Fibroblast of lung (primary cell): Measurements from ENCODE around the gene ZNF454. TPM values are rescaled to one million over a fixed set of nuclear protein-coding genes. Genes with fewer than 3 reads are reported as not detected.

ENCODE experiments used
- DNase-seq, 2 donors: peaks; one replicate each; pipeline versions ENCODE4 v3.0.0 to v3.0.0-alpha.2; 2010; ENCODE audit warnings: low read depth in 2 of 2
- H2AFZ ChIP-seq: 2 replicates; pipeline ENCODE4 v1.5.1; 2012; ENCODE audit warnings: low read length, control low read depth, inconsistent platforms
- H3K27ac ChIP-seq: 2 replicates; pipeline ENCODE4 v1.5.1; 2011; ENCODE audit warnings: low read length, control low read depth; ENCODE audit not compliant: insufficient read depth
- H3K27me3 ChIP-seq: 2 replicates; pipeline ENCODE4 v1.5.1; 2011; ENCODE audit warnings: mild to moderate bottlenecking, low read length; ENCODE audit not compliant: control insufficient read depth, insufficient read depth
- H3K36me3 ChIP-seq: 2 replicates; pipeline ENCODE4 v1.5.1; 2011; ENCODE audit warnings: low read length; ENCODE audit not compliant: control insufficient read depth, insufficient read depth
- H3K4me1 ChIP-seq: 2 replicates; pipeline ENCODE4 v1.5.1; 2011; ENCODE audit warnings: low read length; ENCODE audit not compliant: control insufficient read depth, insufficient read depth; ENCODE audit errors: extremely low read depth
- H3K4me2 ChIP-seq: 2 replicates; pipeline ENCODE4 v1.5.1; 2011; ENCODE audit warnings: low read length, control low read depth; ENCODE audit not compliant: insufficient read depth; ENCODE audit errors: extremely low read depth
- H3K4me3 ChIP-seq, 4 experiments: fragments of 200-600 bp in 1 of 4; sonication (generic) in 1 of 4; replicated peaks in 1 of 4; 2 replicates each; pipeline ENCODE4 v1.5.1; 2011 to 2016; ENCODE audit warnings: low read length in 4 of 4, low read depth in 3 of 4, mild to moderate bottlenecking in 3 of 4, control low read depth in 2 of 4, inconsistent platforms in 1 of 4, mixed read lengths in 1 of 4; ENCODE audit not compliant: insufficient read depth in 1 of 4; ENCODE audit errors: control extremely low read depth in 1 of 4
- H3K79me2 ChIP-seq: 2 replicates; pipeline ENCODE4 v1.5.1; 2012; ENCODE audit warnings: mild to moderate bottlenecking, low read length, inconsistent platforms; ENCODE audit not compliant: control insufficient read depth, insufficient read depth
- H3K9ac ChIP-seq: 2 replicates; pipeline ENCODE4 v1.5.1; 2011; ENCODE audit warnings: mild to moderate bottlenecking, low read length, control low read depth; ENCODE audit not compliant: insufficient read depth
- H3K9me3 ChIP-seq: 2 replicates; pipeline ENCODE4 v1.5.1; 2012; ENCODE audit warnings: low read depth, low read length; ENCODE audit not compliant: control insufficient read depth, insufficient read depth
- H4K20me1 ChIP-seq: 2 replicates; pipeline ENCODE4 v1.5.1; 2011; ENCODE audit warnings: low read length; ENCODE audit not compliant: control insufficient read depth, insufficient read depth; ENCODE audit errors: extremely low read depth
- CTCF ChIP-seq, 2 donors: IDR thresholded peaks in 1 of 2; conservative IDR thresholded peaks in 1 of 2; 1 replicate in 1 of 2; 2 replicates in 1 of 2; pipeline ENCODE4 v1.5.1; 2011 to 2012; ENCODE audit warnings: low read length in 2 of 2, control low read depth in 1 of 2, inconsistent platforms in 1 of 2, low read depth in 1 of 2, mild to moderate bottlenecking in 1 of 2
- EZH2 ChIP-seq: IDR thresholded peaks from 2 replicates; pipeline ENCODE4 v1.5.1; 2012; ENCODE audit warnings: low read length, control low read depth, mild to moderate bottlenecking; ENCODE audit errors: missing control alignments
- polyA plus RNA-seq, 2 donors: library from polyadenylated mRNA; depleted of rRNA in 1 of 2; stranded (reverse) in 1 of 2; unstranded in 1 of 2; fragments of >200 nt; gene quantifications; 2 replicates each; pipeline ENCODE4 v1.2.1, GENCODE V29; 2011 to 2012; ENCODE audit warnings: missing spikeins in 1 of 2
- total RNA-seq: library from RNA; depleted of rRNA; stranded (reverse); fragments of >200 nt; gene quantifications from 2 replicates; pipeline ENCODE4 v1.2.1, GENCODE V29; 2014

The ZNF454 gene
- total and polyA plus RNA-seq, 2 donors (not counting 1 experiment from before 2014, with no cell fraction given), result 0.59 to 3.3 TPM

- H3K36me3 ChIP-seq, result no peaks in the 10 kb centered on the region
- H4K20me1 ChIP-seq, result no peaks in the 10 kb centered on the region
- no peak overlapping the region for H2AFZ ChIP-seq
- no peaks in the 10 kb centered on the region for H3K79me2 ChIP-seq
- no peaks in the 10 kb centered on the region for H3K9me3 ChIP-seq
- DNase-seq, result no peak
- H3K27ac ChIP-seq, result no peak overlapping the region
- H3K27me3 ChIP-seq, result no peaks in the 10 kb centered on the region
- H3K9ac ChIP-seq, result no peak overlapping the region
- no peak for TF ChIP-seq EZH2
- no peak for TF ChIP-seq CTCF (conservative IDR thresholded peaks at IDR 0.05 in 1 of 2, IDR thresholded peaks at IDR 0.05 in 1 of 2; ENCODE audit: low read depth in 1 of 2, low read length in 2 of 2)
- H3K4me1 ChIP-seq, result no peaks in the 10 kb centered on the region
- H3K4me2 ChIP-seq, result no peak overlapping the region
- no peak overlapping the region for H3K4me3 ChIP-seq
Measured at GRCh38 chr5:178990491-178990890, 49.5 kb downstream of the ZNF454 start.

- Histone ChIP-seq H3K36me3 (no peaks in the 10 kb centered on the region), H3K4me2 (no peak overlapping the region), H3K4me3 (no peak overlapping the region), H3K9ac (no peak overlapping the region), H3K9me3 (no peaks in the 10 kb centered on the region), H2AFZ (no peak overlapping the region), H3K27ac (no peak overlapping the region), H4K20me1 (no peaks in the 10 kb centered on the region), H3K4me1 (no peaks in the 10 kb centered on the region), H3K79me2 (no peaks in the 10 kb centered on the region), H3K27me3 (no peaks in the 10 kb centered on the region)
- TF ChIP-seq CTCF (conservative IDR thresholded peaks at IDR 0.05 in 1 of 2, IDR thresholded peaks at IDR 0.05 in 1 of 2; ENCODE audit: low read depth in 1 of 2, low read length in 2 of 2) (no peak), EZH2 (no peak)
- no peak for DNase-seq
Measured at GRCh38 chr5:178991190-178992145, 50.5 kb downstream of the ZNF454 start.

- no peaks in the 10 kb centered on the region for H3K9me3 ChIP-seq
- H4K20me1 ChIP-seq, result no peaks in the 10 kb centered on the region
- H3K27ac ChIP-seq, result no peak overlapping the region
- no peak overlapping the region for H3K4me2 ChIP-seq
- no peaks in the 10 kb centered on the region for H3K36me3 ChIP-seq
- H3K79me2 ChIP-seq, result no peaks in the 10 kb centered on the region
- TF ChIP-seq EZH2 (no peak), CTCF (conservative IDR thresholded peaks at IDR 0.05 in 1 of 2, IDR thresholded peaks at IDR 0.05 in 1 of 2; ENCODE audit: low read depth in 1 of 2, low read length in 2 of 2) (no peak)
- no peak overlapping the region for H2AFZ ChIP-seq
- DNase-seq, result no peak
- no peak overlapping the region for H3K9ac ChIP-seq
- no peaks in the 10 kb centered on the region for H3K4me1 ChIP-seq
- no peaks in the 10 kb centered on the region for H3K27me3 ChIP-seq
- no peak overlapping the region for H3K4me3 ChIP-seq
Measured at GRCh38 chr5:178992291-178992895, 51.4 kb downstream of the ZNF454 start.
